Small intestine (tissue), 7 donors: Measurements from ENCODE around the gene NMUR1. TPM values are rescaled to one million over a fixed set of nuclear protein-coding genes. Genes with fewer than 3 reads are reported as not detected.

Experiments used
- DNase-seq, 2 donors: peaks; one replicate each; pipeline versions ENCODE4 v3.0.0 to v3.0.0-alpha.2; 2013
- FAIRE-seq: peaks from 2 replicates; lab custom pipeline; 2012; peaks lifted over from hg19 to GRCh38; lab: Jason Lieb, UNC
- H3K27ac ChIP-seq, 3 donors: one replicate each; pipeline ENCODE4 v1.5.1; 2013; ENCODE audit warnings: low read length in 2 of 3, mild to moderate bottlenecking in 2 of 3, control low read depth in 1 of 3, inconsistent platforms in 1 of 3, low read depth in 1 of 3, moderate library complexity in 1 of 3
- H3K27me3 ChIP-seq, 3 donors: one replicate each; pipeline ENCODE4 v1.6.1; 2013; ENCODE audit warnings: low read length in 3 of 3, inconsistent platforms in 1 of 3; ENCODE audit not compliant: control insufficient read depth in 3 of 3, insufficient read depth in 3 of 3
- H3K36me3 ChIP-seq, 3 donors: one replicate each; pipeline ENCODE4 v1.6.1; 2013; ENCODE audit warnings: low read length in 3 of 3, inconsistent platforms in 1 of 3, low read depth in 1 of 3, mild to moderate bottlenecking in 1 of 3, moderate library complexity in 1 of 3; ENCODE audit not compliant: control insufficient read depth in 3 of 3, insufficient read depth in 2 of 3
- H3K4me1 ChIP-seq, 3 donors: one replicate each; pipeline ENCODE4 v1.6.1; 2013; ENCODE audit warnings: low read length in 2 of 3, inconsistent platforms in 1 of 3, low read depth in 1 of 3, mild to moderate bottlenecking in 1 of 3, moderate library complexity in 1 of 3; ENCODE audit not compliant: control insufficient read depth in 3 of 3, insufficient read depth in 2 of 3
- H3K4me3 ChIP-seq, 3 donors: one replicate each; pipeline ENCODE4 v1.5.1; 2013; ENCODE audit warnings: low read length in 3 of 3, control low read depth in 1 of 3, inconsistent platforms in 1 of 3, low read depth in 1 of 3, mild to moderate bottlenecking in 1 of 3, moderate library complexity in 1 of 3
- H3K9me3 ChIP-seq, 2 donors: one replicate each; pipeline ENCODE4 v1.6.1; 2013; ENCODE audit warnings: low read depth in 1 of 2, low read length in 1 of 2; ENCODE audit not compliant: control insufficient read depth in 2 of 2, insufficient read depth in 1 of 2
- WGBS, 3 donors: extraction: QIAGEN DNeasy Blood & Tissue Kit; methylation state at CpG; one replicate each; pipeline ENCODE4 v1.1.7; 2013; 5-methylcytosine and 5-hydroxymethylcytosine counted together
- polyA plus RNA-seq, 4 donors: library from polyadenylated mRNA; stranded (reverse) in 3 of 4; unstranded in 1 of 4; fragments of 200-250 nt in 3 of 4; fragments of 120-200 nt in 1 of 4; gene quantifications; one replicate each; pipeline versions ENCODE4 v1.2.1 to v1.2.3, GENCODE V29; 2013
- donor health status: healthy with polysubstance abuse.
- donor health status: control.
- donor health status: control.
- donor health status: Bipolar disorder and iron deficiency.
- donor health status: healthy.

The NMUR1 gene
- polyA plus RNA-seq, 4 donors, result 0.60 to 1.4 (median 0.81) TPM; not detected in 1

- DNase-seq (no peak), FAIRE-seq (no peak)
- no peaks in the 10 kb centered on the region for H3K9me3 ChIP-seq
- H3K4me1 ChIP-seq, result peaks cover 0 to 6% (median 0%) of the 10 kb centered on the region in 3 donors
- no peaks in the 10 kb centered on the region for H3K27me3 ChIP-seq
- H3K4me3 ChIP-seq, result no peak overlapping the region
- H3K36me3 ChIP-seq, result no peaks in the 10 kb centered on the region
- 89 to 94% (median 94%) methylated on average over 4 of the region's 4 CpGs for WGBS, 3 donors
- H3K27ac ChIP-seq, result no peak overlapping the region
Measured at GRCh38 chr2:231515603-231516002, 14.6 kb downstream of the NMUR1 start.

GRCh38 chr2:231514951-231515297, 15.3 kb downstream of the NMUR1 start:
- 42 to 54% (median 51%) methylated on average over 7 of the region's 7 CpGs for WGBS, 3 donors
- peak overlapping the region; percentile 54 to 94 (median 71) for H3K27ac ChIP-seq
- H3K9me3 ChIP-seq, result no peaks in the 10 kb centered on the region
- FAIRE-seq, result no peak
- peaks cover 0 to 2% (median 0%) of the 10 kb centered on the region in 3 donors for H3K4me1 ChIP-seq
- peak overlapping the region; percentile 47 to 84 (median 62) for H3K4me3 ChIP-seq
- no peaks in the 10 kb centered on the region for H3K36me3 ChIP-seq
- DNase-seq, result no peak
- H3K27me3 ChIP-seq, result no peaks in the 10 kb centered on the region

GRCh38 chr2:231514225-231514950, 15.9 kb downstream of the NMUR1 start:
- peaks cover 0 to 2% (median 0%) of the 10 kb centered on the region in 3 donors for H3K4me1 ChIP-seq
- H3K27me3 ChIP-seq, result no peaks in the 10 kb centered on the region
- no peaks in the 10 kb centered on the region for H3K36me3 ChIP-seq
- peak overlapping the region; percentile 54 to 98 (median 87) for H3K27ac ChIP-seq
- H3K4me3 ChIP-seq, result peak overlapping the region; percentile 47 to 84 (median 62)
- peak; percentile 99 to 100 for DNase-seq
- WGBS, 3 donors, result 2 to 6% (median 5%) methylated on average over 66 to 87 of the region's 87 CpGs
- FAIRE-seq, result no peak
- H3K9me3 ChIP-seq, result no peaks in the 10 kb centered on the region

- peak overlapping the region; percentile 45 to 98 (median 87) for H3K27ac ChIP-seq
- no peaks in the 10 kb centered on the region for H3K36me3 ChIP-seq
- peak overlapping the region; percentile 43 to 84 (median 62) for H3K4me3 ChIP-seq
- DNase-seq, result no peak
- H3K9me3 ChIP-seq, result no peaks in the 10 kb centered on the region
- WGBS, 3 donors, result 18 to 22% (median 19%) methylated on average over 7 of the region's 7 CpGs
- H3K4me1 ChIP-seq, result peaks cover 0 to 2% (median 0%) of the 10 kb centered on the region in 3 donors
- no peak for FAIRE-seq
- H3K27me3 ChIP-seq, result no peaks in the 10 kb centered on the region
Measured at GRCh38 chr2:231513746-231514224, 16.5 kb downstream of the NMUR1 start.

- Histone ChIP-seq H3K36me3 (no peaks in the 10 kb centered on the region), H3K27me3 (no peaks in the 10 kb centered on the region), H3K27ac (no peak overlapping the region), H3K9me3 (no peaks in the 10 kb centered on the region), H3K4me1 (peaks cover 0 to 2% (median 0%) of the 10 kb centered on the region in 3 donors), H3K4me3 (no peak overlapping the region)
- FAIRE-seq (no peak), DNase-seq (no peak)
- 68 to 82% (median 78%) methylated on average over 5 of the region's 5 CpGs for WGBS, 3 donors
Measured at GRCh38 chr2:231512222-231512621, 18.0 kb downstream of the NMUR1 start.

- Histone ChIP-seq H3K27me3 (no peaks in the 10 kb centered on the region), H3K4me1 (no peaks in the 10 kb centered on the region), H3K9me3 (no peaks in the 10 kb centered on the region), H3K36me3 (no peaks in the 10 kb centered on the region), H3K27ac (no peak overlapping the region), H3K4me3 (no peak overlapping the region)
- no peak for DNase-seq
- FAIRE-seq, result no peak
- 88 to 91% (median 90%) methylated on average over 3 of the region's 3 CpGs for WGBS, 3 donors
Measured at GRCh38 chr2:231503766-231504165, 26.5 kb downstream of the NMUR1 start.

GRCh38 chr2:231502596-231502995, 27.6 kb downstream of the NMUR1 start:
- Histone ChIP-seq H3K36me3 (no peaks in the 10 kb centered on the region), H3K27me3 (no peaks in the 10 kb centered on the region), H3K4me3 (no peak overlapping the region), H3K9me3 (no peaks in the 10 kb centered on the region), H3K27ac (no peak overlapping the region), H3K4me1 (no peaks in the 10 kb centered on the region)
- DNase-seq, result no peak
- no peak for FAIRE-seq

GRCh38 chr2:231497651-231498050, 32.6 kb downstream of the NMUR1 start:
- 82 to 89% (median 87%) methylated on average over 1 of the region's 1 CpG for WGBS, 3 donors
- no peak for DNase-seq
- FAIRE-seq, result no peak
- Histone ChIP-seq H3K4me1 (no peaks in the 10 kb centered on the region), H3K4me3 (no peak overlapping the region), H3K27ac (no peak overlapping the region), H3K27me3 (no peaks in the 10 kb centered on the region), H3K9me3 (no peaks in the 10 kb centered on the region), H3K36me3 (peaks cover 0 to 3% (median 0%) of the 10 kb centered on the region in 3 donors)
